Endometrial microvascular endothelial cells (primary cell): Measurements from ENCODE around the gene PTRH1. TPM values are rescaled to one million over a fixed set of nuclear protein-coding genes. Genes with fewer than 3 reads are reported as not detected.

Experiments used
- in situ Hi-C: cut with HindIII; loops from 2 replicates; pipeline ENCODE4 v1.10.0; 2017; ENCODE audit warnings: low sequenced_read_pairs, low pct_unique_long_range_greater_than_20kb; ENCODE audit errors: inconsistent ontology term
- total RNA-seq: library from RNA; depleted of rRNA; stranded (reverse); fragments of >200 nt; gene quantifications from one replicate; pipeline ENCODE4 v1.2.3, GENCODE V29; 2015; ENCODE audit errors: inconsistent ontology term

PTRH1 gene, protein sequence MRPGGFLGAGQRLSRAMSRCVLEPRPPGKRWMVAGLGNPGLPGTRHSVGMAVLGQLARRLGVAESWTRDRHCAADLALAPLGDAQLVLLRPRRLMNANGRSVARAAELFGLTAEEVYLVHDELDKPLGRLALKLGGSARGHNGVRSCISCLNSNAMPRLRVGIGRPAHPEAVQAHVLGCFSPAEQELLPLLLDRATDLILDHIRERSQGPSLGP
- 59.7 TPM for total RNA-seq

DNA sequence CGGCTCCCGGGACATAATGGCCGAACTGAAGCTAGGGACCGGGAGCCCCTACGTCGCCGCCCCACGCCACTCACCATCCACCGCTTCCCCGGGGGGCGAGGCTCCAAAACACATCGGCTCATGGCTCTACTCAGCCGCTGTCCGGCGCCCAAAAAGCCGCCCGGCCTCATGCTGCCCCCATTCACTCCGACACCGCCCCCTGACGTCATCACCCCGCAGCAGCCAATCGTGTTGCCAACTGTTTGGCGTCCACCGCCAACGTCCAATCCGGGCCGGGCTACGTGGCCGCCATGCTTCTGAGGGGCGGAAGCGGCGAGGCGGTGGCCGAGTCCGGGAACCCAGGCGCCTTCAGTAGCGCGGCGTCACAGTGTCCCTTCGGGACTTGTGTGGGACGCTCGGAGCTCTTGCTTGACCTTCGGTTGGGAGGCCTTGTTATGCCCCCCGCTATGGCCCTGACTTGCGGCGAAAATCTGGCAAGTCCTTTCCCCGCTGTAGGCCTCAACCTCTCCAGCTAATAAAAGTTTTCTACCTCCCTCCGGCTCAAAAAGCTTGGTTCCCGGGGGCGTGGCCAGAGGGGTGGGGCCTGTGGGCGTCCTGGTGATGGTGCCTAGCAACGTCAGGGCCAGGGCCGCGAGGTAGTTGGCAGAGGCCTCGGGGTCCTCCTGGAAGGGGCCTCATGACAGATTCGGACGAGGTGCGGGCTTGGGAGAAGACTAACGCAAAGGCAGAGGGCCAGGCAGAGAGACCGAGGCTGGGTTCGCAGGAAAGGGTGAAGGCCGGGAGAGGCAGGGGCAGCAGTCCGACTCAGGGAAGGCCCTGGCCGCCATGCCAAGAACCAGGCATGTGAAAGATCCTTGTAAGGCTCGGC is at the start of gene PTRH1, which contains the start of gene TTC16:
PTRH1 (minus strand) TSS at position 194 of the 868 bp plus-strand sequence; CDS start at position 170, 24 bp downstream.
TTC16 (plus strand) TSS at position 610 of the 868 bp plus-strand sequence; CDS start at position 677, 67 bp downstream.
- in situ Hi-C loops, result no loop called here

DNA sequence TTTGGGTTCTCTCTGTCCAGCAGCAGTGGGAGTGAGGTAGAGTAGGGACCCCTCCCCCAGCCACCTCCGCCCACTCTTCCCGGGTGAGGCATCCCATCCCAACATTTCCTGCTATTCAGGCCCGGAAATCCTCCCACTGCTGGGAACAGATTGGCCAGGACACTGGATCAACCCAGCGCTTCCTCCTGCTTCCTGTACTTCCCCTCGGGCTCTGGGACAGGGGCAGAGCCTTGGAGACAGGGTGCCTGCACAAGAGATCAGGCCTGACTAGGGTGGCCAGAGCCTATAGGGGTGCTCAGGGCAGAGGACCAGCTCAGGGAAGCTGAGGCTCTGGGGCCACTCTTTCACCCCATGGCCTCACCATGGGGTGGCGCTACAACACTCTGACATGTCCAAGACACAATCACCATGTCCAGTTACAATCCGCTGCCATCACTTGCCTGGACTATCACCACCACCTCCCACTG is 48.5 kb upstream of the PTRH1 start:
- in situ Hi-C loops, result loop anchor here (25.0 kb wide), 2 partner anchors 98 to 173 kb away; partner anchors contain the start of genes DPM2, ENG and PIP5KL1

DNA sequence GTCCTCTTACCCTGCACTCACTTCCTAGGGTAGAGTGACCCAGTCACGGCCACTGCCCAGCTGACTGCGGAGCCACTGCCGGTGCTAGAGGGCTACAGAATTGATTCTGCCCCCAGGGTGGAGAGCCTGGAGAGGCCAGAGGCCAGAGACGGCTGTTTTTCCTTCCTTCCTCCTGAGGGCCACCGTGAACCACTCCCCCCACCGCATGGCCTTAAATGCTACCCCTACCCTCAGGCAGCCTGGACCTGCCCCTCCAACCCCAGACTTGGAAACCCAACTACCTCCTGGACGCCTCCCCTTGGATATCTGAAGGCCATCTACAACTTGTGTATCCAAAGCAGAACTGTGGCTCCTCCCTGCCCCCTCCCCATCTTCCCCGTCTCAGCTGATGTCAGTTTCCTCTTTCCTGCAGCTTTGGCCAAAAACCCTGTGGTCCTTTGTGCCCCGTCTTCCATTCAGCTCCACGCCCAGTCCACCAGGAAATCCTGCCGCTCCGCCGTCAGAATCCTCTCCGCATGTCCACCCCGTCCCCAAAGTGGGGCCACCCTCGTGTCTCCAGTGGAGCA is 46.7 kb upstream of the PTRH1 start:
- in situ Hi-C loops, result loop anchor here (25.0 kb wide), 2 partner anchors 100 to 175 kb away; partner anchors contain the start of genes DPM2, ENG and PIP5KL1

DNA sequence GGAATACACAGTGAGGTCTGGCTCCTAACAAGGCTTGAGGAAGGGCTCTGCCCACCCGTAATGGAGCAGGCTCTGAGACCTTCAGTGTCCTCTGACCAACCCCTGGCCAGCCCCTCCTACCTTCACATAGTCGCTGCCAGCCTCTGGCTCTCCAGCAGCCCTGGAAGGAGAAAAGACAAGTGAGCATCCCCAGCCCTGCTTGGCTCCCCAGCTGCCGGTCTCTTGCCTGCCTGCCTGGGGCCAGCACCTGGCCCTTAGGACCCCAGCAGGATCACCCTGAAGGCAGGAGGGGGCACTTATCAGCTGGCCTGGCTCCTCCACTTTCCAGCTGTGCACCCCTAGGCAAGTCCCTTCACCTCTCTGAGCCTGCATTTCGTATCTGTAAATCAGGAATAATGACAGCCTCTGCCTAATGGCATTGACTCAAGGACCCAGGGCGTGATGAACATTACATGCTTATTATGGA is 46.1 kb upstream of the PTRH1 start:
- in situ Hi-C loops, result loop anchor here (25.0 kb wide), 2 partner anchors 101 to 176 kb away; partner anchors contain the start of genes DPM2, ENG and PIP5KL1

DNA sequence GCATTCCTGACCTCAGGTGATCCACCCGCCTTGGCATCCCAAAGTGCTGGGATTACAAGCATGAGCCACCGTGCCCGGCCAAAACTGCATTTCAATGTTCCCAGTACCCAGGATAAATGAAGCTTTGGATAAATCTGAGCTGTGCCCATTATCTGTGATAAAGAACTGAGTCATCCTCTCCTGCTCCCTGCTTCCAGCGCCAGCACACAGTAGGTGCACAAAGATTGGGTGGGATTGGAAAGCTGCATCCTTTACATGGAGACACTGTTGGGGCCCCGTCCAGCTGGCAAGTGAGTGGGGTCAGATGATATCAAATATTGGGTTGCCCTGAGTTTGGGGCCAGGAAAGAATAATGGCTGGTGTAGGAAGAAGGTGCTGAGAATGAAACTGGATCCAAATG is 45.6 kb upstream of the PTRH1 start:
- in situ Hi-C loops, result loop anchor here (25.0 kb wide), 2 partner anchors 101 to 176 kb away; partner anchors contain the start of genes DPM2, ENG and PIP5KL1

DNA sequence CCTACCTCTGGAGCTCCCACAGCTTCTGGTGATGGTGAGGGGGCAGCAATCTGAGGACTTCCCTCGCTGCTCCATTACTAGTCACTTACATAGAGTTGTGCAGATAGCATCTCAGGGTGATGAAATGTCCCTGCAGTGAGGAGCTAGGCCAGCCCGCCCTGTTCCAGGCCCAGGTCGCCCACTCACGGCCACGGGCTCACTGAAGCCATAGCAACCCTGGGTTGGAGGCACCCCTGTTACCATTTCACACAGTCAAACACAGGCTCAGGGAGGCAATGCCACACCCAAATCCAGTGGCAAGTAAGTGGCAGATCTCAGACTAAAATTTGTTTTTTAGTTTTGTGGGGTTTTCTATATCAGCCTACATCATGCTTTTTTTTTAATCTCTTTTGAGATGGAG is 43.4 kb upstream of the PTRH1 start:
- in situ Hi-C loops, result loop anchor here (25.0 kb wide), 2 partner anchors 103 to 178 kb away; partner anchors contain the start of genes DPM2, ENG and PIP5KL1

DNA sequence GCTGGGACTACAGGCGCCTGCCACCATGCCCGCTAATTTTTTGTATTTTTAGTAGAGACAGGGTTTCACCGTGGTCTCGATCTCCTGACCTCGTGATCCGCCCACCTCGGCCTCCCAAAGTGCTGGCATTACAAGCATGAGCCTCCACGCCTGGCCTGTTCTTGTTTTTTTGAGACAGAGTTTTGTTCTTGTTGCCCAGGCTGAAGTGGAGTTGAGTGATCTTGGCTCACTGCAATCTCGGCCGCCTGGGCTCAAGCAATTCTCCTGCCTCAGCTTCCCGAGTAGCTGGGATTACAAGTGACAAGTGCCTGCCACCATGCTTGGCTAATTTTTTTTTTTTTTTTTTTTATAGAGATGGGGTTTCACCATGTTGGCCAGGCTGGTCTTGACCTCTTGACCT is 41.3 kb upstream of the PTRH1 start:
- in situ Hi-C loops, result loop anchor here (25.0 kb wide), 2 partner anchors 106 to 181 kb away; partner anchors contain the start of genes DPM2, ENG and PIP5KL1

DNA sequence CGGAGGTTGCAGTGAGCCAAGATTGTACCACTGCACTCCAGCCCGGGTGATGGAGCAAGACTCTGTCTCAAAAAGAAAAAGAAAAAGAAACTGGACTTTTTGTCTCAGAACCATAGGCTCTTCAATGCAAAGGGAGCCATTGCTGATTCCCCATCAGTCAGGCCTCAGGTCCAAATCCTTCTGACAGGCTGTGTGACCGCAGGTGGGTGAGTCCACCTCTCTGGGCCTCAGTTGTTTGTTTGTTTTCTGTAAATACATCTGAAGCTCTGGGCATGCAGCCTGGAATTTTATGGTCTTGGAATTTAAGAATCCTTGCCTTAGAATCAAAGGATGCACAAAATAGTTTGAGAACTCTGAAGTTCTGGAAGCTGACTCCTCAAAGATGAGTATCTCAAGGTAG is 40.8 kb upstream of the PTRH1 start:
- in situ Hi-C loops, result loop anchor here (25.0 kb wide), 2 partner anchors 106 to 181 kb away; partner anchors contain the start of genes DPM2, ENG and PIP5KL1

DNA sequence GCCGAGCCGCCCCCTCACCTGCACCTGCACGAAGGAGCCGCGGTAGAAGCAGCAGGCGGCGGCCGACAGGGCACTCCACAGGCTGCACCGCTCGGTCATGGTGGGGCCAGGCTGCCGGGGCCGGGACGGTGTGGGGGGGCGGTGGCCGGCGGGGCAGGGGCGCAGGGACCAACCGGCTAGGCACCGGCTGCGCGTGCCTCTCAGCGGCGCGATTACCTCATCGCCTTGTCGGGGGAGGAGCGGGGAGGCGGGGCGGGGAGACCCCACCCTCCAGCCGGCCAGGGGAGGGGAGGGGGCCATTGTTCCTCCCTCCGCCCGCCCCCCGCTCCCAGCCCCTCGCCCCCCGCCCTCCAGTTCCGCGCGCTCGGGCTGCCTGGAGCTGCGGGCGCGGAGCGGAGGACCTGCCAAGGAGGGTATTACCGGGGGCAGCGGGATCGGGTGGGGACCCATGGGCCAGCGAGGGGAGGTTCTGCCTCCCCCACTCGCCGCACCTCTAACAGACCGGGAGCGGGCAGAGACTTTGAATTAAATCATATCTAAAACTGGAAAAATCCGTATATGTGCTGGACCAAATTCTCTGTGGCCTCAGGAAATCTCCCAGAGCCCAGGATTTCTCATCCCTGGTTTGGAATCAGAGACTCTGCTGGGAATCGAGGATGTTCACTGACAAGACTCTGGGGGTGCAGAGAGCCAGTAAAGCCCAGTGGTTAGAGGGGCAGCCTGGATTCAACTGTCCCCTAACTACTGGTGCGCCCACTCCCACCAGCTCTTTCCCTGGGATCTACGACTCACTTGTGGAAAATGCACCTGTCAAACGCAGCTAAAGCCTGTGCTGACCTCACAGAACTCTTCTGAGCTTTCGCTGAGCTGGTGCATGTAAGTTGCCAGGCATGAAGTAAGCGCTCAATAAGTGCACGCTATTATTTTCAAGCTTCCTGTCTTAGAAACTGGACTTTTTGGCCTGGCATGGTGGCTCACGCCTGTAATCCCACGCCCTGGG is 39.9 kb upstream of the PTRH1 start:
- in situ Hi-C loops, result loop anchor here (25.0 kb wide), 2 partner anchors 107 to 182 kb away; partner anchors contain the start of genes DPM2, ENG and PIP5KL1

DNA sequence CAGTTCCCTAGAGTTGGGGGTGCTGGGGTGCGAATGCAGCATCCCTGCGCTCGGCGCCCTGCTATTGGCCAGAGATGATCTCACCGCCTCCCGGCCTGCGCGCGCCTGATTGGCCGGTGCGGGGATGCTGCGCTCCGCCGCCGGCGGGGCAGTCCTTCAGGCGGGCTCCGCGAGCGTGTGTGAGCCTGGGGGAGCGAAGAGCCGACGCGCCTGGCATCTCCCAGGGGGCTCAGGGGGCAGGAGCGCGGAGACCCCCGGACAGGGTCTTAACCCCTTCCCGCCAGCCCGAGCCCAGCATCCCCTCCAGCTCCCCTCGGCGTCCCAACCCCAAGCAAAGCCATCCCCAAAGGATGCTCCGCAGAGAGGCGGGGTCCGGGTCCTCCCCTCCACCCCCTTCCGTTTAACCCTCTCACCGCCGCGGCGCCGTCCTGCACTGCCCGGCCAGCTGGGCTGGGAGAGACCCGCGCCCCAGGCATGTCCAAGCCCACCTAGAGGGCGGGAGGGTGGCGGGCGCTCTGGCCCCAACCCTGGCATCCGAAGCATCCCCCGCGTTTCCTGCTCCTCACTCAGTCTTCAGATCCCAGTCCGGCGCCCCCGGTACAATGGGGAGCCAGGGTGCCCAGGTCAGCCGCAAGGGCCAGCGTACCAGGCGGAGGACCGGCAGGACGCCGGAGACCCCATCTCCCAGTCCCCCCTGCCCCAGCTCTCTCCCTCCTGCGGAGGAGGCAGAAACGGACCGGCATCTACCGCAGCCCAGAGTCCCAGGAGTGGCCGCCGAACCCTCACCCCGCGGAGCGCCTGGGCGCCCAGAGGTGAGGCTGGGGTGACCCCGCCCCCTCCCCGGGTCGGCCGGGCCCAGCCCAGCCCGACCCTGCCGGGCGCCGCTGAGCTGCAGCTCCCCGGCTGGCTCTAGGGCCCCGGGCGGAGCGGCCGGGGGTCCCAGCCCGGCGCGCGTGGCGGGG is 38.9 kb upstream of the PTRH1 start:
- in situ Hi-C loops, result loop anchor here (25.0 kb wide), 2 partner anchors 108 to 183 kb away; partner anchors contain the start of genes DPM2, ENG and PIP5KL1

DNA sequence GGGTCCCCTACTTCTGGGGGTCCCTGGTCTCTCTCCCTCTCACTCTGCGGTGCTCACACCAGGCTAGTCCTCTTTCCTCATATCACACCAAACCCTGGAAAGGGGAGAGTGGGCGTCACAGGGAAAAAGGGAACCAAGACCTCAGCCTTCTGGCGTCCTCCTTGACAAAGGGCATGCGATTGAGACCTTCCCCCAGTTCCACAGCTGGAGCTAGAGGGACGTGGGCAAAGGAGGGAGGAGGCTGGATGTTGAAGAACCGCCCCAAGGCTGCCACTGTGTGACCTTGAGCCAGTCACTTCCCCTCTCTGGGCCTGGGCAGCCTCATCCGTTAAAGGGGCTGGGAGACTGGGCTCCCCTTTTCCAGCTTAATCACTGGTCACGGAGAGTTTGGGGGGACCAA is 38.2 kb upstream of the PTRH1 start:
- in situ Hi-C loops, result loop anchor here (25.0 kb wide), 2 partner anchors 109 to 184 kb away; partner anchors contain the start of genes DPM2, ENG and PIP5KL1

DNA sequence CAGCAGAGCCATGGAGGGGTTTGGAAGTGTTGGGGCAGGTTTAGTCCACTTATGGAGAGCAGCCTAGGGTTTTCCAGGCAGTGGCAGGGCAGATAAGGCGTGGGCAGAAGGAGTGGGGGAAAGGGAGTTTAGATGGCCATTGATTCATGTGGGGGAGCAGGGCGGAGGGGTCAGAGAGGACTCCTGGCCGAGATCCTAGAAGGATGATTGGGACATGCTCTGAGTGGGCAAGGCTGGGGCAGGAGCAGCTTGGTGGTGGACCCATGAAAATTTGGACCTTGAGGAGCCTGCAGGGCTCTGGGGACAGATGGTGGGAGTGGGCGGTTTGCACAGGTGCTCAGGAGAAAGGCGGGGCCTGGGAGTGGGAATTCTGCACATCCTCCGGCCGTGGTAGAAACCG is 37.7 kb upstream of the PTRH1 start:
- in situ Hi-C loops, result loop anchor here (25.0 kb wide), 2 partner anchors 109 to 184 kb away; partner anchors contain the start of genes DPM2, ENG and PIP5KL1

DNA sequence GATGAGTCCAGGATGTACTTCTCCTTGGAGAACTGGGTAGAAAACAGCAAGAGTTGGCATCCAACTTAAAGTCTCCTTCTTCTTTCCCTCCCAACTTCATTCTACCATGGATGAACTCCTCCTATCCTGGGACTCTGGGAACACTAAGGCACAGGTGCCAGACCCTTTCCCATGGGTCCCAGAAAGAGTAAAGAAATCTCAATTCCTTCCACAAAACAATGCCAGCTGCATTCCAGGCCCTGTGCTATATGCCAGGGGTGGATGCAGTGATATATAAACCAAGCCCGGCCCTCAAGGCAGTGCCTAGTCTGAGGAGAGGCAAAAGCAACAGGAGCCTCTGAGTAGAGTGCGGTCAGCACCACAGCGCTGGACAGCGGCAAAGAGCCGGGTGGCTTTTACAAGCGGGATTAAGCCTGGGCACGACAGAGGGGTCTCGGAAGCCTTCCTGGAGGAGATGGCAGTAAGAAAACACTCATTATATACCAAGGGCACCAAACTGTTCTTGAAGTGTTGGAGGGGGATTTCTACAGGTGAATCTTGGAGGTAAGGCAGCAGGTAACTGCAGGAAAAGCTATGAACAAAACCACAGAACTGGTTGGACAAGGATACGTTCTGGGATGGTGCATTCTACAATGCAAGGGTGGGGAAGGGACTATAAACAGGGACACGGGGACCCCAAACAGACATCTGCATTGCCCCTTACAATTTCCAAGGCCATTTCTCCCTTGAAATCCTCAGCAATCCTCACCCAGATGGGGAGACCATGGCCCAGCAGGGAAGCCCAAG is 36.0 kb upstream of the PTRH1 start:
- in situ Hi-C loops, result loop anchor here (25.0 kb wide), 2 partner anchors 111 to 186 kb away; partner anchors contain the start of genes DPM2, ENG and PIP5KL1

DNA sequence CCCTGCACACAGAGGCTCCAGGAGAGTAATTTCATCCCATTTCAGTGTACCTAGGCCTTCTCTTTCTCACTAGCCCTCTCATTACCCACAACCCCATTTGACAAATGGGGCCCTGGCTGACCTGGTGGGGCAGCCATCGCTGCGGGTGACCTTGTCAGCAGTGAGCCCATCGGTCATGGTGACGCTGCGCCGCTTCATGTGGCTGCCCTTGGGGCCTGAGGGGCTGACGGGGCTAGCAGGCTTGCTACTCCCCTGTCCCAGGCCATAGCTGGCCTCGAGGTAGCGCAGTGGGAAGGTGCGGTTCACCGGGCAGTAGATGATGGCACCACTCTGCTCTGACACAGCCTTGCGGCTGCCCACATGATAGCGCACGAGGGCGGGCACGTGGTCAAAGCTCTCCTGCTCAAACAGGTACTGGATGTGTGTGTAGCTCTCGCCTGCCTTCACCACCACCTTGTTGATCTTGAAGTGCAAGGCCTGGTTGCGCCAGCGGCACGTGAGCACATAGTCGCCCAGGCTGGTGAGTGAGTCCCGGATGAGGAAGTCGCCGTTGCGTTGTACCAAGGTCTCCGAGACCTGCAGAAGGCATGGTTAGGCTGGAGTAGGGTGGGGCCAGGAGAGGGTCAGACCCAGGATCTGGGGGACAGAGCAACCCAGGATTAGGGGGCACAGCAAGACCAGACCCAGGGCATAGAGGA is 33.8 kb upstream of the PTRH1 start:
- in situ Hi-C loops, result no loop called here
